Sigmoid colon (tissue), 4 donors: ENCODE data around the gene ZNF75A.

ENCODE experiments used
- CTCF ChIP-seq, 4 experiments: fragments of 450-650 bp in 3 of 4; fragments of 200-600 bp in 1 of 4; IDR thresholded peaks; one replicate each; pipeline ENCODE4 v1.5.1; 2016 to 2019; ENCODE audit warnings: antibody characterized with exemption in 4 of 4, mild to moderate bottlenecking in 3 of 4, moderate library complexity in 2 of 4
- POLR2AphosphoS5 ChIP-seq, 4 donors: sonication (generic); formaldehyde crosslinking; IDR thresholded peaks; one replicate each; pipeline ENCODE4 v1.6.1; 2017; ENCODE audit warnings: antibody characterized with exemption in 4 of 4

DNA sequence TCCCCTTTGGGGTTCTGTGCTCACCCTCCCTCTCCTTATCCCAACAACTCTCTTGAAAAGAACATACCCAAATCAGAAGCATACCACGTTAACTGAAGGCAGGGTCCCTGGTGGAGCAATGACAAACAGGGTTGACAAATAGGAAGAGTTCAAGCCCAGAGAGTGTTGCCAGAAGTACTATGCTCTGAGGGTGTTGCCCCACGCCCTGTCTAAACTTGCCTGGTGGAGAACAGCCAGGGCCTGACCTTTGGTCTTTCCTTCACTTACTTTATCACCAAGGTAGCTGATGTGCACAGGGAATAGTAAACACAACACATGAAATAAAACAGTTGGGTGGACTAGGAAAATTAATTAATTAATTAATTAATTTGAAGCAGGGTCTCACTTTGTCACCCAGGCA is 23.3 kb downstream of the ZNF75A start:
- TF ChIP-seq CTCF (IDR thresholded peaks at IDR 0.05) (no peak), POLR2AphosphoS5 (IDR thresholded peaks at IDR 0.05) (no peak)
